HG02970 (cell line): ENCODE measurements around the gene MAS1L.

ENCODE experiments used
- ATAC-seq: cut with Tn5 transposase; IDR thresholded peaks from one replicate; pipeline ENCODE4 v1.9.1; 2021; ENCODE audit warnings: mild to moderate bottlenecking, moderate library complexity, moderate number of reproducible peaks; ENCODE audit not compliant: unreplicated experiment, low FRiP score

Gene MAS1L

GRCh38 chr6:29487660-29488059, at the start of gene MAS1L:
TSS of gene MAS1L (minus strand) at chr6:29487956. CDS start at chr6:29487902, 54 bp downstream.
- ATAC-seq = no peak

GRCh38 chr6:29532320-29532951, 44.7 kb upstream of the MAS1L start:
- no peak for ATAC-seq

GRCh38 chr6:29531668-29532067, 43.9 kb upstream of the MAS1L start:
- no peak for ATAC-seq

GRCh38 chr6:29530671-29531310, 43.0 kb upstream of the MAS1L start:
- ATAC-seq = no peak

GRCh38 chr6:29529956-29530355, 42.2 kb upstream of the MAS1L start:
- ATAC-seq = no peak

GRCh38 chr6:29528988-29529560, 41.3 kb upstream of the MAS1L start:
- no peak for ATAC-seq

GRCh38 chr6:29528300-29528931, 40.7 kb upstream of the MAS1L start:
- no peak for ATAC-seq

GRCh38 chr6:29527564-29527963, 39.8 kb upstream of the MAS1L start:
- no peak for ATAC-seq

GRCh38 chr6:29527126-29527525, 39.4 kb upstream of the MAS1L start:
- no peak for ATAC-seq

GRCh38 chr6:29525311-29525639, 37.5 kb upstream of the MAS1L start:
- ATAC-seq = no peak

GRCh38 chr6:29524444-29525310, 36.9 kb upstream of the MAS1L start:
- ATAC-seq = no peak

GRCh38 chr6:29524044-29524443, 36.3 kb upstream of the MAS1L start:
- no peak for ATAC-seq

- ATAC-seq = no peak
These were observed 34.5 kb upstream of the MAS1L start for GRCh38 chr6:29522227-29522626.

- no peak for ATAC-seq
These were observed 33.4 kb upstream of the MAS1L start for GRCh38 chr6:29521006-29521680.

- ATAC-seq = no peak
These were observed 32.5 kb upstream of the MAS1L start for GRCh38 chr6:29520232-29520631.

- no peak for ATAC-seq
These were observed 31.7 kb upstream of the MAS1L start for GRCh38 chr6:29519291-29520010.

GRCh38 chr6:29517728-29518440, 30.1 kb upstream of the MAS1L start:
- no peak for ATAC-seq

GRCh38 chr6:29517245-29517644, 29.5 kb upstream of the MAS1L start:
- ATAC-seq = no peak

- no peak for ATAC-seq
These were observed 28.4 kb upstream of the MAS1L start for GRCh38 chr6:29516108-29516507.
